Smooth muscle cell (in vitro differentiated cells): Measurements from ENCODE around the gene SERF2. TPM values are rescaled to one million over a fixed set of nuclear protein-coding genes. Genes with fewer than 3 reads are reported as not detected.
A peak's percentile ranks its signal among the peaks of the same experiment; 100 is the strongest.
"Not testable (repeated sequence)": the region's sequence is repeated elsewhere in the genome, so short reads cannot be mapped to it uniquely, and the experiment has no call there.

Experiments used
- DNase-seq: peaks from one replicate; lab custom pipeline; 2025; ENCODE audit not compliant: unreplicated experiment; lab: John Stamatoyannopoulos, UW
- H2AFZ ChIP-seq: fragments of 200-600 bp; sonication (generic); 2 replicates; pipeline ENCODE4 v1.6.0; 2016; ENCODE audit warnings: antibody characterized with exemption, low read depth, mild to moderate bottlenecking
- H3F3A ChIP-seq: fragments of 200-600 bp; sonication (generic); 2 replicates; pipeline ENCODE4 v1.6.0; 2017; ENCODE audit warnings: antibody characterized with exemption, low read depth
- H3K27ac ChIP-seq: fragments of 200-600 bp; sonication (generic); 2 replicates; pipeline ENCODE4 v1.5.1; 2016; ENCODE audit warnings: low read depth, mild to moderate bottlenecking
- H3K27me3 ChIP-seq: fragments of 200-600 bp; sonication (generic); 2 replicates; pipeline ENCODE4 v1.6.1; 2016; ENCODE audit warnings: low read depth, mild to moderate bottlenecking
- H3K36me3 ChIP-seq: fragments of 200-600 bp; sonication (generic); 2 replicates; pipeline ENCODE4 v1.5.1; 2016; ENCODE audit warnings: low read depth
- H3K4me1 ChIP-seq: fragments of 200-600 bp; sonication (generic); 2 replicates; pipeline ENCODE4 v1.5.1; 2016; ENCODE audit warnings: low read depth
- H3K4me2 ChIP-seq: fragments of 200-600 bp; sonication (generic); 2 replicates; pipeline ENCODE4 v1.6.0; 2016; ENCODE audit warnings: mild to moderate bottlenecking
- H3K4me3 ChIP-seq: fragments of 200-600 bp; sonication (generic); 2 replicates; pipeline ENCODE4 v1.5.1; 2016; ENCODE audit warnings: mild to moderate bottlenecking
- H3K79me2 ChIP-seq: fragments of 200-600 bp; sonication (generic); 2 replicates; pipeline ENCODE4 v1.6.0; 2016; ENCODE audit warnings: low read depth, mild to moderate bottlenecking
- H3K9ac ChIP-seq: fragments of 200-600 bp; sonication (generic); 2 replicates; pipeline ENCODE4 v1.6.0; 2016; ENCODE audit warnings: low read depth
- H3K9me3 ChIP-seq: fragments of 200-600 bp; sonication (generic); replicated peaks from 2 replicates; pipeline ENCODE4 v1.5.1; 2016; ENCODE audit warnings: low read depth
- H4K20me1 ChIP-seq: fragments of 200-600 bp; sonication (generic); 2 replicates; pipeline ENCODE4 v1.6.0; 2016; ENCODE audit warnings: low read depth
- WGBS: methylation state at CpG from one replicate; pipeline ENCODE4 v1.1.7; 2016; ENCODE audit warnings: low lambda C conversion rate; 5-methylcytosine and 5-hydroxymethylcytosine counted together
- polyA plus RNA-seq: library from polyadenylated mRNA; unstranded; fragments of >200 nt; fragmentation: Nextera tagmentation; extraction: Ambion mirVana; gene quantifications from 2 replicates; pipeline ENCODE4 v1.2.1, GENCODE V29; 2016
- total RNA-seq: library from RNA; depleted of rRNA; stranded (reverse); fragments of >200 nt; gene quantifications from 2 replicates; pipeline ENCODE4 v1.2.3, GENCODE V29; 2014
- TF ChIP-seq, protein P1 (sequence below): fragments of 200-600 bp; sonication (generic); IDR thresholded peaks from 2 replicates; pipeline ENCODE4 v1.5.1; 2017; ENCODE audit warnings: borderline replicate concordance, mild to moderate bottlenecking, antibody characterized with exemption; ENCODE audit not compliant: insufficient read depth, poor library complexity, severe bottlenecking

The SERF2 gene
- total and polyA plus RNA-seq, 2 experiments from 2014 or later, result 1,247 to 2,420 TPM

GRCh38 chr15:43826029-43826507, 33.9 kb downstream of the SERF2 start:
- Histone ChIP-seq H3K79me2 (peaks cover 32% of the 10 kb centered on the region), H3K27me3 (no peaks in the 10 kb centered on the region), H3K9ac (peak overlapping the region; percentile 43), H3K27ac (no peak overlapping the region), H3K36me3 (no peaks in the 10 kb centered on the region), H3F3A (peaks cover 8% of the 10 kb centered on the region), H2AFZ (peak overlapping the region; percentile 88), H3K9me3 (no peaks in the 10 kb centered on the region), H4K20me1 (no peaks in the 10 kb centered on the region), H3K4me3 (peak overlapping the region; percentile 58), H3K4me1 (peaks cover 17% of the 10 kb centered on the region), H3K4me2 (peak overlapping the region; percentile 83)
- TF ChIP-seq, protein P1, sequence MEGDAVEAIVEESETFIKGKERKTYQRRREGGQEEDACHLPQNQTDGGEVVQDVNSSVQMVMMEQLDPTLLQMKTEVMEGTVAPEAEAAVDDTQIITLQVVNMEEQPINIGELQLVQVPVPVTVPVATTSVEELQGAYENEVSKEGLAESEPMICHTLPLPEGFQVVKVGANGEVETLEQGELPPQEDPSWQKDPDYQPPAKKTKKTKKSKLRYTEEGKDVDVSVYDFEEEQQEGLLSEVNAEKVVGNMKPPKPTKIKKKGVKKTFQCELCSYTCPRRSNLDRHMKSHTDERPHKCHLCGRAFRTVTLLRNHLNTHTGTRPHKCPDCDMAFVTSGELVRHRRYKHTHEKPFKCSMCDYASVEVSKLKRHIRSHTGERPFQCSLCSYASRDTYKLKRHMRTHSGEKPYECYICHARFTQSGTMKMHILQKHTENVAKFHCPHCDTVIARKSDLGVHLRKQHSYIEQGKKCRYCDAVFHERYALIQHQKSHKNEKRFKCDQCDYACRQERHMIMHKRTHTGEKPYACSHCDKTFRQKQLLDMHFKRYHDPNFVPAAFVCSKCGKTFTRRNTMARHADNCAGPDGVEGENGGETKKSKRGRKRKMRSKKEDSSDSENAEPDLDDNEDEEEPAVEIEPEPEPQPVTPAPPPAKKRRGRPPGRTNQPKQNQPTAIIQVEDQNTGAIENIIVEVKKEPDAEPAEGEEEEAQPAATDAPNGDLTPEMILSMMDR, result no peak
- DNase-seq, result no peak
- 97% methylated on average over 11 of the region's 11 CpGs for WGBS

DNA sequence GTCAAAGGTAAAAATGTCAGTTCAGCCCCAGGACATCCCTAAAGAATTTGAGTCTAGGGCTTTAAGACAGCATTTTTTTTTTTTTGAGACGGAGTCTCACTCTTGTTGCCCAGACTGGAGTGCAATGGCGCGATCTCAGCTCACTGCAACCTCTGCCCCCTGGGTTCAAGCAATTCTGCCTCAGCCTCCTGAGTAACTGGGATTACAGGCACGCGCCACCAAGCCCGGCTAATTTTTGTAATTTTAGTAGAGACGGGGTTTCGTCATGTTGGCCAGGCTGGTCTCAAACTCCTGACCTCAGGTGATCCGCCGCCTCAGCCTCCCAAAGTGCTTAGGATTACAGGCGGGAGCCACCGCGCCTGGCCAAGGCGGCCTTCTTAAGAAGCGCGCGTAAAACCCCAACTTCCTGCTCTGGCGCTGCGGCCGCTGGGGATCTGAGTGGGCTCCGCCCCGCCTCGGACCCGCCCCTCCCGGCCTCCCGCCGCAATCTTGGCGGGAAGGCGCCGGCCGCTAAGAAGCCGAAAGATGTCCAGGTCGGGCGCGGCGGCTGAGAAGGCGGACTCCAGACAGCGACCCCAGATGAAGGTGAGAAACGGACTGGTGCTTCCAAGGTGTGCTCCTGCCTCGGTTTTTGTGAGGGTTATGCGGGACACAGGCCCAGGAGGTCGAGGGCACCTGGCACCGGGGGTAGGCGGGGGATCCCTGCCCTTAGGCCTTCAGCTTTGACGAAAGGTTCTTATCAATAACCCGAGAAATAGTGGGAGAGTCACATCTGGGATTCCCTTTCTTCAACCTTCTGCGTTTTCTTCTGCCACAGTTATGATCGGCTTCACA, 34.6 kb downstream of the SERF2 start, which contains the start of gene WDR76:
WDR76 (plus strand) TSS at position 495 of the 834 bp plus-strand sequence; CDS start at position 526, 31 bp downstream.
- peaks cover 26% of the 10 kb centered on the region for H3K79me2 ChIP-seq
- H3K4me3 ChIP-seq, result peak within 1 kb of the TSS; percentile 58
- H3K27ac ChIP-seq, result no peak within 1 kb of the TSS
- H3F3A ChIP-seq, result peaks cover 8% of the 10 kb centered on the region
- WGBS, result 13% methylated on average over 46 of the region's 48 CpGs
- H3K4me1 ChIP-seq, result peaks cover 15% of the 10 kb centered on the region
- DNase-seq, result peak; percentile 20
- H3K4me2 ChIP-seq, result peak within 1 kb of the TSS; percentile 83
- no peaks in the 10 kb centered on the region for H4K20me1 ChIP-seq
- H3K36me3 ChIP-seq, result no peaks in the 10 kb centered on the region
- H3K9ac ChIP-seq, result peak within 1 kb of the TSS; percentile 43
- peak within 1 kb of the TSS; percentile 88 for H2AFZ ChIP-seq
- no peaks in the 10 kb centered on the region for H3K9me3 ChIP-seq
- TF ChIP-seq, protein P1, result no peak
- H3K27me3 ChIP-seq, result no peaks in the 10 kb centered on the region

- Histone ChIP-seq H3K4me2 (peak overlapping the region; percentile 49), H3K4me1 (peaks cover 12% of the 10 kb centered on the region), H4K20me1 (no peaks in the 10 kb centered on the region), H3K9ac (no peak overlapping the region), H3K4me3 (peak overlapping the region; percentile 58), H2AFZ (peak overlapping the region; percentile 72), H3K27ac (no peak overlapping the region), H3K27me3 (no peaks in the 10 kb centered on the region), H3F3A (peaks cover 8% of the 10 kb centered on the region), H3K9me3 (no peaks in the 10 kb centered on the region), H3K79me2 (peaks cover 11% of the 10 kb centered on the region), H3K36me3 (no peaks in the 10 kb centered on the region)
- TF ChIP-seq, protein P1, result no peak
- WGBS, result 91% methylated on average over 6 of the region's 6 CpGs
- DNase-seq, result no peak
These were observed 36.0 kb downstream of the SERF2 start for GRCh38 chr15:43828061-43828657.

DNA sequence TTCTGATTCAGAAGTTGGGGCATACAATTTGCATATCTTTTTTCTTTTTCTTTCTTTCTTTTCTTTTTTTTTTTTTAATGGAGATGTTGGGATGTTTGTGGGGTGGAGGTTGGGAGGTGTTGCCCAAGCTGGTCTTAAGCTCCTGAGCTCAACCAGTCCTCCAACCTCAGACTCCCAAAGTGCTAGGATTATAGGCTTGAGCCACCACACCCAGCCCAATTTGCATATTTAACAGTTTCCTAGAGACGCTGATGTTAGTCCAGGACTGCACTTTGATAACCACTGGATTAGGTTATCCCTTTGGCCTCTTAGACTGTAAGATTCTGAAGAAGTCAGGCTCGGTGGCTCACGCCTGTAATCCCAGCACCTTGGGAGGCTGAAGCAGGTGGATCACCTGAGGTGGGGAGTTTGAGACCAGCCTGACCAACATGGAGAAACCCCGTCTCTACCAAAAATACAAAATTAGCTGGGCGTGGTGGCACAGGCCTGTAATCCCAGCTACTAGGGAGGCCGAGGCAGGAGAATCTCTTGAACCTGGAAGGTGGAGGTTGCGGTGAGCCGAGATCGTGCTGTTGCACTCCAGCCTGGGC, 37.9 kb downstream of the SERF2 start:
- not testable (repeated sequence) for H3K79me2 ChIP-seq

DNA sequence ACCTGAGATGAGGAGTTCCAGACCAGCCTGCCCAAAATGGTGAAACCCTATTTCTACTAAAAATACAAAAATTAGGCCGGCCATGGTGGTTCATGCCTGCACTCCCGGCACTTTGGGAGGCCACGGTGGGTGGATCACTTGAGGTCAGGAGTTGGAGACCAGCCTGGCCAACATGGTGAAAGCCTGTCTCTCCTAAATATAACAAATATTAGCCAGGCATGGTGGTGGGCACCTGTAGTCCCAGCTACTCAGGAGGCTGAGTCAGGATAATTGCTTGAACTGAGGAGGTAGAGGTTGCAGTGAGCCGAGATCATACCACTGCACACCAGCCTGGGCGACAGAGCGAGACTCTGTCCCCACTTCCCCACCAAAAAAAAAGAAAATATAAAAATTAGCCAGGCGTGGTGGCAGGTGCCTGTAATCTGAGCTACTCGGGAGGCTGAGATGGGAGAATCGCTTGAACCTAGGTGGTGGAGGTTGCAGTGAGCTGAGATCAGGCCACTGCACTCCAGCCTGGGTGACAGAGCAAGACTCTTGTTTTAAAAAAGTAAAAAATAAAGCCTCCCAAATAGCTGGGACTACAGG, 38.7 kb downstream of the SERF2 start:
- H3K4me1 ChIP-seq, H4K20me1 ChIP-seq, H3K79me2 ChIP-seq, H3K27ac ChIP-seq, H2AFZ ChIP-seq, H3K9me3 ChIP-seq, H3K36me3 ChIP-seq, H3K9ac ChIP-seq, H3K4me3 ChIP-seq, H3F3A ChIP-seq, H3K27me3 ChIP-seq, H3K4me2 ChIP-seq, DNase-seq: not testable (repeated sequence)
- 98% methylated on average over 9 of the region's 9 CpGs for WGBS

More for the DNA sequence above, 37.9 kb downstream of the SERF2 start:
- not testable (repeated sequence) for H3K27me3 ChIP-seq, H3K9me3 ChIP-seq, H3K36me3 ChIP-seq, H4K20me1 ChIP-seq, H3K4me3 ChIP-seq, H3K9ac ChIP-seq, H3K4me2 ChIP-seq, H3K4me1 ChIP-seq, H2AFZ ChIP-seq, H3K27ac ChIP-seq, H3F3A ChIP-seq, DNase-seq
- 95% methylated on average over 9 of the region's 9 CpGs for WGBS
